Gastrocnemius medialis (tissue), 4 donors: ENCODE data around the gene UPK3A.

Experiments
- CTCF ChIP-seq, 5 experiments: fragments of 450-650 bp in 3 of 5; fragments of 200-600 bp in 2 of 5; sonication (generic) in 2 of 5; IDR thresholded peaks in 4 of 5; conservative IDR thresholded peaks in 1 of 5; 1 replicate in 4 of 5; 2 replicates in 1 of 5; pipeline ENCODE4 v1.5.1; 2016 to 2019; ENCODE audit warnings: antibody characterized with exemption in 5 of 5, mild to moderate bottlenecking in 3 of 5, moderate library complexity in 3 of 5
- POLR2A ChIP-seq, 2 donors: fragments of 450-650 bp; IDR thresholded peaks; one replicate each; pipeline ENCODE4 v1.6.1; 2017; ENCODE audit warnings: antibody characterized with exemption in 2 of 2, mild to moderate bottlenecking in 2 of 2, moderate library complexity in 2 of 2

GRCh38 chr22:45324311-45324711 lies 39.6 kb downstream of the UPK3A start:
- no peak for TF ChIP-seq CTCF (IDR thresholded peaks at IDR 0.05 in 4 of 5, conservative IDR thresholded peaks at IDR 0.05 in 1 of 5)
- TF ChIP-seq POLR2A (IDR thresholded peaks at IDR 0.05): peak in 1 of 2 donors; percentile 23
